Renal cortical epithelial cell (primary cell): ENCODE results near the gene RAB21. TPM values are rescaled to one million over a fixed set of nuclear protein-coding genes. Genes with fewer than 3 reads are reported as not detected.
"Not testable (repeated sequence)": the region's sequence is repeated elsewhere in the genome, so short reads cannot be mapped to it uniquely, and the experiment has no call there.

ENCODE experiments used
- DNase-seq: peaks from one replicate; pipeline ENCODE4 v3.0.0-alpha.2; 2011; ENCODE audit warnings: low read depth
- total RNA-seq: library from RNA; depleted of rRNA; stranded (reverse); fragments of >200 nt; gene quantifications from 2 replicates; pipeline ENCODE4 v1.2.3, GENCODE V29; 2014

Gene RAB21
- total RNA-seq, 1 donor from 2014 or later = 78.7 TPM

DNA sequence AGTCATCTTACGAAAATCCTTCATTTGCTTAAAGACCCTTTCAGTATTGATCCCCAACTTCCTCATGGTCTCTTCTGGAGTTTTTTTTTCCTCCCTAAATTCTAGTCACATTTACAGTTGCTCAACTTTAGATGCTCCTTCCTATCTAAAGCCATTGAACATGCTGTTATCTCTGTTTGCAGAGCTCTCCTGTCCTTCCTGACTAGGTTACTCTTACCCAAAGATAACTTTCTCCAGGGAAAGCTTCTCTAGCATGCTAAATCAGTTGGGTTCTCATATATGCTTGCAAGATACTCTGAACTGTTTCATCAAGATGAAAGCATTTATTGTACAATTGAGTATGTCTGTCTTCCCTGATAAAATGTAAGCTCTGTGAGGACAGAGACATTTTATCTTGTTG is 1.8 kb upstream of the RAB21 start:
- no peak for DNase-seq

DNA sequence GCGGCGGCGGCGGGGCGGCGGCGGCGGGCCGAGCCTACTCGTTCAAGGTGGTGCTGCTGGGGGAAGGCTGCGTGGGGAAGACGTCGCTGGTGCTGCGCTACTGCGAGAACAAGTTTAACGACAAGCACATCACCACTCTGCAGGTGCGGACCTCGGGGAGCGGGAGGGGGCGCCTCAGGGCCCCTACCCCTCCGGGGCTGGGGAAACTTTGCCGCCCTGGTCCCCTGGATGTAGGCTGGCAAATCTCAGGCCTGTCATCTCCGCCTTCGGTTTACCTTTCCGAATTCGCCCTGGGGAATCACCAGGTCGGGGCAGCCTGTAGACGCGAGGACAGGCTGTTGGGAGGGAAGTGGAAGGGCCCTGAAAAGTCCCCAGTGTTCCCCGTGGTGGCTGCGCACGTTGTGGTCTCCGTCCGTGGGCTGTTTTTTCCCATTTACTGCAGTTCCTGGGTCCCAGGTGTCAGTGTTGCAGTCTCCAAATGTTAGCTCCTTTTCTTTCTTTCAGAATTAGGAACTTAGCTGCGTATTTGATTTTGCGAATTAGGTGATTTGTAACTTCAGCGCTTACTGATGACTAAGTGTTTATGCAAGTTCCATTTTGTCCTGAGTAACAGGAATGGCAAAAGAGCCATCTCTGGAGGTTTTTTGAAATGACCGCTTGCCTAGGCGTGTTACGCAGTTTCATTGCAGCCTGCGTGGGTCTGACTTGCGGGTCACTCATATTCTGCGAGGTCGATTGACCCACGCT is 656 bp downstream of the RAB21 start:
- peak; percentile 81 for DNase-seq

DNA sequence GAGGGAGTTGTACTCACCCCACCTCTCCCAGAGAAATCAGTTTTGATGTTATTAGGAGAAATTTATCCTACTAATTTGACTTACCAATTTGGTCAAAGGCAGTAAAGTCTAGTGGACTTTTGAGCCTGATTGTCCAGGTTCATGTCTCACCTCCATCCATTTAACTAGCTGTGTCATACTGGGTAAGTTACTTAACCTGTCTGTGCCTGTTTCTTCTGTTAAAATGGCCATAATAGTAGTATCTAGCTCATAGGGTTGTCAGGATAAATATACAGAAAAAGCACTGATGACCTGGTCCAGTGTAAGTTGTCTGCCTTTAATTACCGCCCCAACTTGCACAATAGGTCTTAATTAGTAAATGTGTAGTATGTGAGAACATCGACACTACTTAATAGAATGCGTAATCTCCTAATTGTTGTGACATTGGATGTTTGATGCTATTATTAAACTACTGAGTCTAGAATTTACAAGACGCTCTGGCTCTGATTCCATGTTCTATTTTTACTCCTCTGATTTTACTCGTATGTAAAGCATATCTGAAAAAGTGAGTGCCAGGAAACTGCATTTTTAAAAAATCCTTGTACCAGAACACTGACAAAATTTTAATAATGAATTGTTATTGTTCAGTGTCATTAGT is 1.5 kb downstream of the RAB21 start:
- peak; percentile 12 for DNase-seq

DNA sequence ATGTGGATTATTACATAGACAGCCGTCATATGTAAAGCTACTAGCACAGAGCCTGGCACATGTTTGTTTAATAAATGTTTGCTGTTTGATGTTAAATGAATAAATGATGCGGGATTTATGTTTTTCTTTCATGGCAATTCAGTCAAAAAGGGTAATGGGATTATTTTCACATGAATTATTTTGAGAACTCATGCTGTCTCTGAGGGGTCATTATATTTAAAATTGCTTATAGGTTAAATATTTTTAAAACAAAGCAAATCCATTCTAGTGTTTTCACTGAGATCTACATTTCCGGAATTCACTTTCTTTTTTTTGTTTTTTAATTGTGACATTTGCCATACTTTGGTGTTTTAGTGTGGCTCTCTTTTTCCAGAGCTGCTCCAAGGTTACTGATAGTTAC is 5.3 kb downstream of the RAB21 start:
- no peak for DNase-seq

DNA sequence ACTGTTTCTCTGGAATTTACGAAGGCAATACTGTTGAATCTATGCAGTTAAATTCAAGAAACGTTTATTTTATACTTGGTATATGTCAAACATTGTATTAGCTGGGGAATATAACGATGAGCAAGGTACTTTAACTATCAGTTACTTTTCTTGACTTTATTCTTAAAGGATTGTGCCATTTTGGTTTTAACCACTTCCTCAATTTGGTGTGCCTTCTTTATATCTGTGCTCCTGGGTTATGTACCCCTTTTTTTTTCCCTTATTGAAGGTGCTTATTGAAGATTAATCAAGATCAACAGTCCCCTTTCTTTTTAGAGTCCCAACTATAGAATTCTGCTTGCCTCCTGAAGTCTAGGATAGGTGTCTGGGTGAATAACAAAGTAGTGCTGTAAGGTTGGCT is 5.8 kb downstream of the RAB21 start:
- no peak for DNase-seq

DNA sequence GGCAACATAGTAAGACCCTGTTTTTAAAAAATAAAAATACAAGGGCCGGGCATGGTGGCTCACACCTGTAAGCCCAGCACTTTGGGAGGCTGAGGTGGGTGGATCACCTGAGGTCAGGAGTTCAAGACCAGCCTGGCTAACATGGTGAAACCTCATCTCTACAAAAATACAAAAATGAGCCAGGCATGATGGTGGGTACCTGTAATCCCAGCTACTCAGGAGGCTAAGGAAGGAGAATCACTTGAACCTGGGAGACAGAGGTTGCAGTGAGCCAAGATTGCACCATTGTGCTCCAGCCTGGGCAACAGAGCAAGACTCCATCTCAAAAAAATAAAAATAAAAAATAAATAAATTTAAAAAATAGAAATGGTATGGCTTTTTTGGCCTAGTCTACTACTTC is 6.7 kb downstream of the RAB21 start:
- not testable (repeated sequence) for DNase-seq

DNA sequence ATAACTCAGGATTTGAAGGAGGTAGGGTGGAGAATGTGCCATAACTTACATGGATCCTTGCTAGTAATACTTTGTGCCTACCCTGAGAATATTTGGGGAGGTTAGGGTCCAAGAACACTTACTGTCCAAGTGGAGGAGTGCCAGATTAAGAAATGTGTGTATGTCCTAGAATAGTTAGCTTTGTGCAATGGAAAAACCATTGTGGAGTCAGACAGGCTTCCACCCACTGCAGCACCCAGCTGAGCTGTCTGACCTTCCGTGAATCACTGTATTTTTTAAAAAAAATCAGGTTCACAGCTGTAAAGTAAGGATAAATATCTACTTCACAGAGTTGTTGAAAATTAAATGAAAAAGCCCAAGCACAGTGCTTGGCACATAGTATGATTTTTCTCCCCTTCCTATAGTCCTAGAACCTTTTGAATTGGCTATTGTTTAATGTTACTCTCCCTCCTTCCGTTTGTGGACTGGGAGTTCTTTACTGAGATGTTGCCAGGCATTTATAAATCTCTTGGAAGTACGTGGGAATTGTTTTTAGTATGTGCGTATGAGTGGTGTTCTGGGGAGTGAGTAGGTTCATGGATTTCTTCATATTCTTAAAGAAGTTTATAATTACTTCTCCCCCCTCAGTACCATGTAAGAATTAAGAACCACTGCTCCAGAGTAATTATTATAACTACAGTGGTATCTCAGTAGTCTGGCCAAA is 9.2 kb downstream of the RAB21 start:
- DNase-seq = no peak

DNA sequence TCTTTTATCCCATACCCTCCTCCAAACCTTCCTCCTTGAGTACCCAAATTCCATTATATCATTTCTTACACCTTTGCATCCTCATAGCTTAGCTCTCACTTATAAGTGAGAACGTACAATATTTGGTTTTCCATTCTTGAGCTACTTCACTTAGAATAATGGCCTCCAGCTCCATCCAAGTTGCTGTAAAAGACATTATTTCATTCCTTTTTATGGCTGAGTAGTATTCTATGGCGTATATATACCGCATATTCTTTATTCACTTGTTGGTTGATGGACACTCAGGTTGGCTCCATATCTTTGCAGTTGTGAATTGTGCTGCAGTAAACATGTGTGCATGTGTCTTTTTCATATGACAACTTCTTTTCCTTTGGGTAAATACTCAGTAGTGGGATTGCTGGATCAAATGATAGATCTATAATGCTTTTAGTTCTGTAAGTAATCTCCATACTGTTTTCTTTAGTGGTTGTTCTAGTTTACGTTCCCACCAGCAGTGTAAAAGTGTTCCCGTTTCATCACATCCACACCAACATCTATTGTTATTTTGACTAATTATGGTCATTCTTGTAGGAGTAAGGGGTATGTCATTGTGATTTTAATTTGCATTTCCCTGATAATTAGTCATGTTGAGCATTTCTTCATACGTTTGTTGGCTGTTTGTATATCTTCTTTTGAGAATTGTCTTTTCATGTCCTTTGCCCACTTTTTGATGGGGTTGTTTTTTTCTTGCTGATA is 10.1 kb downstream of the RAB21 start:
- no peak for DNase-seq

DNA sequence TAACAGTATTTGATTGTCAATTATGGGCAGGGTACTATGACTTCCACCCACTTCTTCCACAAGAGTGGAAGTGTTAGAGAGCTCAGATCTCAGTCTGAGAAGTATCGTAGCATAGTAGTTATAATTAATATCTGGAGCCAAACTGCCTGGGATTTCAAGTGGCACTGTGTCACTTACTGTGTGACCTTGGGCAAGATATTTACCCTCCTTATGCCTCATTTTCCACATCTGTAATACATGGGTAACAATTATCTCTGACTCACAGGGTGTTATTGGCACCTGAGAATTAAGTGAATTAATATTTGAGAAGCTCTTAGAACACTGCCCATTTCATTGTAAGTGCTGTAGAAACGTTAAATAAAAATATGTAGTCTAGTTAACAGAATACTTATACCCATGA is 11.5 kb downstream of the RAB21 start:
- no peak for DNase-seq

DNA sequence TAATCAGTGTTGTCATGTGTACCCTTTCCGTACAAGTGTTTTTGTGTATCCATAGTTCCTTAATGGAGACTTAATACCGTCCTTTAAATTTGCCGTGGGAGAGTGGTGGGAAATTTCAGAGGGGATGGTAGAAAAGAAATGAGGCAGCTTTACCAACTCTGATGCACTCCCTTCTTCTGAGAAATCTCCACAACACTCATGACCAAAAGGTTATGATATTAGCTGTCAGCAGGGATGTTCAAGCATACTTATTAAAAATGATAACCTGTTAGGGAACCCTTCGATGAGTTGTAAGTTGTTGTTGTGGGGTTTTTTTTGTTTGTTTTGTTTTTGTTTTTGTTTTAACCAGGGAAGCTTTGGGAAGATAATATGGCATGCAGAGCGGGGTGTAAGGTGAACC is 12.5 kb downstream of the RAB21 start:
- no peak for DNase-seq

DNA sequence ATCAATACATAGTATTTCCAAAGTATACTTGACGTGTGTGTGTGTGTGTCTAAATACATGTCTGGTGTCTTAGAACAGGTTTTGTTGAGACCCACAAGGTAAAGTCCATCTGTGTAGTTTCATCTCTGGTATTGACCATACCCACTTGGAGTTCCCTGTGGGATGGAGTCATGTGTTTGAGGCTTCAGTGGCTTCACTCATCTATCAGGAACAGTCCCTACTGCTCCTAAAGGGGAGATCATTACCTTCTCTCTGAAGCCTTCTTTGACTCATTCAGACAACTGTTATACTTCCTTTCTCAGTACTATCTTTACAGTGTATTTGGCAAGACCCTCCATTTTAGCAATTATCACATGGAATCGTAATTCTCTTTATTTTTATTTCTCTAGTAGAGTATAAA is 14.2 kb downstream of the RAB21 start:
- DNase-seq = peak; percentile 15

DNA sequence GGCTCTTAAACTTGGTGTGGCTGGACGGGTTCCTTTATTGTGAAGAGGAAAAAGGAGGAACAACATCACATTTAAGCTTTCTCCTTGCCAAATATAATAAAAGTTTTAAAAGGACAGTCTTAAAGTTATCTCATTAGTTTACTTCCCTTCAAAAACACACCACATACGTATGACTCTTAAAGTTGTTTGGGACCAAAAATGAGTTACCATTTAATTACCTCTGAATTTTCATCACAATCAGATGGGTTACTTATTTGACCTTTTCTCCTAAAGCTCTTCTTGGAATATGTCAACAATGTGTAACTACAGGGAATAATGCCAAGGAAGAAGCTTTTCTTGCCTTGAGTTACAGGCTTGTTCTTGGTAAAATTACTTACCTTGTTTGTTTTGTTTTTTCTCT is 16.4 kb downstream of the RAB21 start:
- peak; percentile 94 for DNase-seq

DNA sequence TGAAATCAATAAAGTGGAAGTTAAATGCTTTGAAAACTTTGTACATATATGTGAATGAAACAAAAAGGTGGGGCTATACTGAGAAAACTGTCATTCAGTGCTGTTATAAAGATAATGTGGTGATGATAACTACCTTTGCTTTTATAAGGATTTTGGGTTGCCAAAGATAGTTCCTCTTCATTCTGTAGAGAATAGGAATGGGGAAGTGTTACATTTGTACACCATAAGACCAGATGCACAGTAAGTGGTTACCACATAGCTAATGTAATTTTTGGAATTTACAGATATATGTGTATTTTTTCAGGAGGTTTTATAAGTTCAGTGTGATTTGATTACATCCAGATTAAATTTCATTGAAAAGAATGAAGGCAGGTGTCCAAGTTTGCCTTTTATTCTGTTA is 18.1 kb downstream of the RAB21 start:
- DNase-seq = no peak

DNA sequence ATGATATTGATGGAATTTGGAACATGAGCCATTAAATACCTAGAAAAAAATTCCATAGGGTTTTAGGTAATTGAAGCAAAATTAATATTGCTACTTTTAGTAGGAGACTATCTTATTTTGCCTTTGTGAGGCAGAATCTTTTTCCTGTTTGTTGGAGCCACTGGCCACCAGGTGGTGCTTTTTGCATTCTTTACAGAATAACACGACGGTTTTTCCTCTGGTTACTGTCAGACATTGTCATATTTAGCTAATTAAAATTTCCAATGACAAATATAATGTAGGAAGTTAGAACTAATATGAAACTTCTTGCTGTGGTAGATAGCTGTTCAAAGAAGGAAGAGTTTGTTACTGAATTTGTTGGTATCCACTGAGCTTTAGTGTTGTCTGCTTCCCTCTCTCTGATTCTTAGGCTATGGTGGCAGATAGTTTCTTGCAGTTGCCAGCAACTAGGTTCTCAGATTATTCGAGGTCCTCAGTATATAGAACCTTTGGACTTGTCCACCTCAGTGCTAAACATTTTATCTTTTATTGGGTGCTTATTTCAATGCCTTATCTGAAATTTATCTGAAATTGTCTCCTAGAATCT is 25.7 kb downstream of the RAB21 start:
- DNase-seq = peak; percentile 48

DNA sequence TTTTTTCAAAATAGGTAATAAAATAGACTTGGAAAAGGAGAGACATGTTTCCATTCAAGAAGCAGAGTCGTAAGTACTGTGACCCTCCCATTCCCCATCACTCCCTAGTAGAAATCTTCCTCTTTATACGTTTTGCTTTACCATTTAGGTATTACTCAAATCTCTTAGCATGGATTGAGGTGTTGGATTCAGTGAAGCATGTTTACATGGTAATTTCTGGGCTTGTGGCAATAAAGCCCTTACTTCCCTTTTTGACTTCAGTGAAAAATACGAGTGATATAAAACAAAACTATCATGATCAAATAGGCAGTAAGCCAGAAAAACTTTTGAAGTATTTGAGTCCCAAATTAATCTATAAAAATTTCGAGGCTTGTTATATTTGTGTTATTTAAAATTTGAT is 27.4 kb downstream of the RAB21 start:
- no peak for DNase-seq

DNA sequence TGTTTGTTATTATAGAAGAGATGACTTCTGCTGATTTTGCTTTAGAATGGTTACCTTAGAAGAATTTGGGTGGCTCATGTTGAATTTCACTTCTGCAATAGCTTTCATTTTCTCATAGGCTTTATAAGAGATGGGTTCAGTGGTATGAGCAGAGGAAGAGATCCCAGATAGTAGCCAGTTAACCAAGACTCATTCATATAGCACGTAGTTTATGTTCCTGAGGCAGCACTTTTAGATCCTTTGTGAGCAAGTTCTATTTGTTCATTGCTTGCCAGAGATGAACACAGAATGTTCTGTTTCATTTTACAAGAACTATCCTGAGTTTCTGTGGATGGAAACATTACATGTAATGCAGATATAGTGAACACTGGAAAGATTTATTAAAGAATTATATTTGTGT is 32.2 kb downstream of the RAB21 start:
- no peak for DNase-seq

DNA sequence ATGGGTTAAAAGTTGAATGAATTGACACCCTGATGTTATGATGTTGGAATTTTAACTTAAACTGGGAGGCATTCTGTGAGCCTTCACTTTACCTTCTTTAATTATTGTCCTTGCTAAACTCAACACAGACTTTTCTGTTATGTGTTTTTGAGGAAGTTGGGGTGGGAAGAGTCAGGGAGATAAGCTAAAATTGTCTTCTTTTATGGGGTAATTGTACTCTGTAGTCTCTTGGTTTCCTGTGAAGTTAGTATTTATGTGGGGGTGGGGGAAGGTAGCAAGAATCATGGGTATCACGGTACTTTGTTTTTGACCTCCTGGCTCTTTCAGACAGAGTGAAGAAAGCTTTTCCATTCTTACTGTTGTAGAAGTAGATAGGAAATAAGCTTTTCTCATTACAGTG is 32.9 kb downstream of the RAB21 start:
- no peak for DNase-seq

DNA sequence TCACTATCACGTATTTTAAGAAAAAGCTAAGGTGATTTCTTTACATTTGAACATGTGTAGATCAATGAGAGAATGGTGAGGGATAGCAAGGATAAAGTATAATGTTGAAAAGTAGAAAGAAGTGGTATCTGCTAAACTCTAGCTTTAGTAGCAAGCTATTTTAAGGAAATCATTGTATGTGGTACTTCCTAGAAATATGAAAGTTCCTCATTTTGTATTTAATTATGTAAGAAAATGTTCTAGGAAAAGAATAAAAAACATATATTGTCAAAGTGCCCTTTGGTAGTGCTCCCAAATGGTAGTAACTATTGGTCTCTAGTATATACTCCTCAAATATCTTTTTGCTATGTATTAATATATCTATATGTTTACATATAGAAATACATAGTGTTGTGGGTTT is 35.7 kb downstream of the RAB21 start:
- no peak for DNase-seq

DNA sequence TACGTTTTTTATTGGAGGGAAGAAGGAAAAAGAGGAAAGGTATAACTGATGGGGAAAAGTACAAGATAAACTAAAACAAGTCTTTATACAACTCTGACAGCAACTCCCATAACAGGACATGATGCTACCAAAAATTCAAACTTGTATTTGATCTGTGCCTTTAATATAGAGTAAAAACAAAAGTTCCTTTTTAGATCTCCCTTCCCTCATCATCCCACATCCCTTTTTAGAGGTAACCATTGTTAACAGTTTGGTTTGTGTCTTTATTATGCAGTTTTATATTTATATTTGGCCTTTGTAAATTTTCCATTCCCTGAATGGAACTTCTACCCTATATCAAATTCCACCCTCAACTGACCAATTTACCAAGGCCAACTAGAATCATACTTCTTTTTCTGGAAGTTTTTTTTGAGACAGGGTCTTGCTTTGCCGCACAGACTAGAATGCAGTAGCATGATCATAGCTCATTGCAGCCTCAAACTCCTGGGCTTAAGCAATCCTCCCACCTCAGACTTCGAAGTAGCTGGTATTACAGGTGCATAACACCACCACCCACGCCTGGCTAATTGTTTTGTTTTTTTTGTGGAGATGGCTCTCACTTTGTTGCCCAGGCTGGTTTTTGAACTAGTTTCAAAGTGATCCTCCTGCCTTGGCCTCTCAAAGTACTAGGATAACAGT is 36.9 kb downstream of the RAB21 start:
- DNase-seq = no peak

DNA sequence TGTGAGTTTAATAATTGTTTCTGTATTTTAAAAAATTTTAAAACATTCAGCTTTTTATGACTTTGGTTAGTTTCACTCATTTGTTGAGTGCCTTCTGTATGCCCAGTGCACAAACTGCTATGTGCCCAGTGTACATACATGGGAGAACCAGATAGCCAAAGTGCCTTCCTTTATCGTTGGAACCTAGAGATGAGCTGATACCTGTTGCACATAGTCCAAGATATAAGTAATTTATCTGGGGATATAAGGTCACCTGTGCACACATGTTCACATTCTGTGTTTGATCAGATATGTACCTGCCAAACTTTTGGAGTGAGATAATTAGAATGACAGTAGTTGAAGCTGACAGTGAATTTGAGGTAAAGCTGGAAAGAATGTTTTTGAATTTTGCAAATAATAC is 37.9 kb downstream of the RAB21 start:
- no peak for DNase-seq

DNA sequence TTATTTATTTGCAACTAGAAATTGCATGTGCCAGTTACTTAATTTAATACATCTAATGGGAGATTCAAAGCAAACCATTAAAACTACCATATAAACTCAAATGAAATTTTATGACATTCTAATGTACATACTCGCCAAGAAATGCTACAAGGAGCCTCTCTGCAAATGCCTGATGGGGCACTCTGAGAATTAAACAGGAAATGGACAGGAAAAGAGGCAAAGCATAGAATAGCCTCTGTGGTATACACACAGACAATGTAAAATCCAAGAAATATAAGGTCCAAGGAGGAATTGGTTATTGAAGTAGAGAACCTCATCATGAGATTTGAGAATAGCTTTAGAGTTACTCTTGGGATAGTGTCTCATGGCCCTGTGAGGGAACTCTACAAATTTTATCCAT is 41.2 kb downstream of the RAB21 start:
- DNase-seq = no peak

DNA sequence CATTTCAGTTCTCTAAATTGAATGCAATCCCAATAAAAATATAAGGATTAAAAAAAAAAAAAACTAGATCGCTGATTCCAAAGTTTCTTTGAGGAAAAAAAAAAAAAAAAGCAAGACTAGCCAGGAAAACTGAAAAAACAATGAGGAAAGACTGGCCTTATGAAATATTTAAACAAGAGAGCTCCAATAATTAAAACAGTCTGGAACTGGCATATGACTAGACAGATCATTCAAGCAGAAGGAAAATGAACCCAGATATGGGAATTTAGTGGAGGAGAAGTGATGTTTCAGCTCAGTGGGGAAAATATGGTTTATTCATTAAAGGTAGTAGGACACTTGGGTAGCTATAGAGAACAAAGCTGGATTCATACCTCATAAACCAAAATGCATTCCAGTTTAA is 42.9 kb downstream of the RAB21 start:
- DNase-seq = no peak
